A673 (cell line): ENCODE measurements around the gene TBXAS1. TPM values are rescaled to one million over a fixed set of nuclear protein-coding genes. Genes with fewer than 3 reads are reported as not detected.

ENCODE experiments used
- BruUV-seq: library from RNA; stranded (reverse); fragments of 400-500 nt; replicated peaks from 2 replicates; lab custom pipeline; 2021; lab: Mats Ljungman, UMichigan
- CTCF ChIA-PET: fragments of 300-600 bp; sonication (Branson Sonifier 250); formaldehyde crosslinking; loops from one replicate; lab custom pipeline; 2022; ENCODE audit warnings: antibody characterized with exemption; lab: Charles Lee
- POLR2A ChIA-PET: fragments of 300-600 bp; sonication (Branson Sonifier 250); formaldehyde crosslinking; loops from one replicate; lab custom pipeline; 2022; ENCODE audit warnings: antibody characterized with exemption; ENCODE audit not compliant: low non-redundant PET; lab: Charles Lee
- DNase-seq: peaks from one replicate; pipeline ENCODE4 v3.0.0-alpha.2; 2015; ENCODE audit warnings: low spot score
- H3K27ac ChIP-seq: fragments of 200-600 bp; sonication (generic); 2 replicates; pipeline ENCODE4 v1.5.1; 2016; ENCODE audit warnings: mixed run types, low read depth, mild to moderate bottlenecking, mixed read lengths, antibody characterized with exemption, low read length; ENCODE audit not compliant: poor library complexity, severe bottlenecking
- H3K27me3 ChIP-seq: fragments of 200-600 bp; sonication (generic); replicated peaks from 2 replicates; pipeline ENCODE4 v1.6.1; 2017; ENCODE audit warnings: mixed run types, low read depth, mild to moderate bottlenecking, mixed read lengths, antibody characterized with exemption, low read length; ENCODE audit not compliant: insufficient read depth, poor library complexity
- H3K36me3 ChIP-seq: fragments of 200-600 bp; sonication (generic); 2 replicates; pipeline ENCODE4 v1.6.1; 2016; ENCODE audit warnings: mixed run types, mild to moderate bottlenecking, mixed read lengths, antibody characterized with exemption, low read length; ENCODE audit not compliant: insufficient read depth, poor library complexity, severe bottlenecking
- H3K4me1 ChIP-seq: fragments of 200-600 bp; sonication (generic); 2 replicates; pipeline ENCODE4 v1.6.1; 2017; ENCODE audit warnings: mixed run types, mild to moderate bottlenecking, mixed read lengths, antibody characterized with exemption, low read length; ENCODE audit not compliant: insufficient read depth, poor library complexity, severe bottlenecking
- H3K4me3 ChIP-seq: fragments of 200-600 bp; sonication (generic); 2 replicates; pipeline ENCODE4 v1.5.1; 2016; ENCODE audit warnings: low read depth, mixed run types, mild to moderate bottlenecking, mixed read lengths, low read length; ENCODE audit not compliant: poor library complexity, severe bottlenecking
- H3K9me3 ChIP-seq: fragments of 200-600 bp; sonication (generic); 2 replicates; pipeline ENCODE4 v1.6.1; 2016; ENCODE audit warnings: mixed run types, low read depth, mild to moderate bottlenecking, mixed read lengths, antibody characterized with exemption, low read length; ENCODE audit not compliant: poor library complexity, severe bottlenecking
- EZH2 ChIP-seq: fragments of 200-600 bp; sonication (generic); IDR thresholded peaks from 2 replicates; pipeline ENCODE4 v1.6.1; 2017; ENCODE audit warnings: borderline replicate concordance, low read depth, mild to moderate bottlenecking, mixed read lengths, antibody characterized with exemption, low read length; ENCODE audit not compliant: poor library complexity, severe bottlenecking
- intact Hi-C: fragments of 100-400 bp; cut with micrococcal nuclease; formaldehyde crosslinking; loops from one replicate; pipeline ENCODE4 v1.10.0; 2022; ENCODE audit not compliant: unreplicated experiment
- total RNA-seq: library from RNA; stranded (reverse); gene quantifications from 2 replicates; pipeline ENCODE4 v1.2.3, GENCODE V29; 2021
- TF ChIP-seq, protein P1 (sequence below): fragments of 300-800, 200-600 bp; sonication (generic); conservative IDR thresholded peaks from 2 replicates; pipeline ENCODE4 v1.5.1; 2017; ENCODE audit warnings: low read depth, mild to moderate bottlenecking, antibody characterized with exemption, low read length, moderate library complexity, mixed read lengths

Gene TBXAS1
- total RNA-seq, 1 experiment from 2014 or later = 2.5 TPM

DNA sequence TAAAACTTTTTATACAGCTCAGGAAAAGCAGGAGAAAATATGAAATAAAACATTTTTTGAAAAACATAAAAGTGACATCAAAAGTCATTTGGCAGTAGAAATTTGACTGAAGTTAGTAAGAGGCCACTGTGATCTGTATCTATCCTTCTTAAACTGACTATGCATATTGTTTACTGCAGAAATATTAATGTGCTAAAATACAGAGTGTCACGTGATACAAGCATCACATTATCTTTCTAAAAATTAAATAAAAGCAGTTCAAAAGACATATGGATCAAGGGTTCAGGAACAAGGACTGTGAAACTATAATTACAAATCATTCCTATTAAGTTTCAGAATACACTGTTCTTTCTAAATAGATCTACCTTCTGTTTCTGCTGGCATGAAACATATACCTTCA lies 200.0 kb downstream of the TBXAS1 start:
- CTCF ChIA-PET = no interaction called here
- Histone ChIP-seq H3K36me3 (no peaks in the 10 kb centered on the region), H3K27ac (no peak overlapping the region), H3K27me3 (no peaks in the 10 kb centered on the region), H3K4me3 (no peak overlapping the region), H3K9me3 (no peaks in the 10 kb centered on the region), H3K4me1 (no peaks in the 10 kb centered on the region)
- intact Hi-C loops = no loop called here
- TF ChIP-seq, protein P1, sequence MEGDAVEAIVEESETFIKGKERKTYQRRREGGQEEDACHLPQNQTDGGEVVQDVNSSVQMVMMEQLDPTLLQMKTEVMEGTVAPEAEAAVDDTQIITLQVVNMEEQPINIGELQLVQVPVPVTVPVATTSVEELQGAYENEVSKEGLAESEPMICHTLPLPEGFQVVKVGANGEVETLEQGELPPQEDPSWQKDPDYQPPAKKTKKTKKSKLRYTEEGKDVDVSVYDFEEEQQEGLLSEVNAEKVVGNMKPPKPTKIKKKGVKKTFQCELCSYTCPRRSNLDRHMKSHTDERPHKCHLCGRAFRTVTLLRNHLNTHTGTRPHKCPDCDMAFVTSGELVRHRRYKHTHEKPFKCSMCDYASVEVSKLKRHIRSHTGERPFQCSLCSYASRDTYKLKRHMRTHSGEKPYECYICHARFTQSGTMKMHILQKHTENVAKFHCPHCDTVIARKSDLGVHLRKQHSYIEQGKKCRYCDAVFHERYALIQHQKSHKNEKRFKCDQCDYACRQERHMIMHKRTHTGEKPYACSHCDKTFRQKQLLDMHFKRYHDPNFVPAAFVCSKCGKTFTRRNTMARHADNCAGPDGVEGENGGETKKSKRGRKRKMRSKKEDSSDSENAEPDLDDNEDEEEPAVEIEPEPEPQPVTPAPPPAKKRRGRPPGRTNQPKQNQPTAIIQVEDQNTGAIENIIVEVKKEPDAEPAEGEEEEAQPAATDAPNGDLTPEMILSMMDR = no peak
- no peak for TF ChIP-seq EZH2
- POLR2A ChIA-PET = no interaction called here
- DNase-seq = no peak
- BruUV-seq = no TSS peak

DNA sequence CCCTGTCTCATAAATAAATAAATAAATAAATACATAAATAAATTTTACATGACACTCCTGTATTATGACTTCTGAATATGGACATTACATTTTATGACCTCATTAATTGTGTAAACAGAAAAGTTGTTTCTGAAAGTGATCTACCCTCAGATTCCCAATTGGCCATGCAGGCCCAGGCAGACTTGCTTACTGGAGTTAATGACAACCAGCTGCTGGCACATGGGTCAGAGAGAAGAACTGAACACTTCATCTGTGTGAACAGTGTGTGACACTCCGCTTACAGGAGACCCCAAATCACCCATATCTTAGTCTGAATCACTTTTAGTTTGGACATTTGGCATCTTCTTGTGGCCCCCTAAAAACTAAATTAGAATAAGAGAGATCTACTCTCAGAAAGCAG lies 202.3 kb downstream of the TBXAS1 start:
- Histone ChIP-seq H3K36me3 (no peaks in the 10 kb centered on the region), H3K9me3 (no peaks in the 10 kb centered on the region), H3K4me1 (no peaks in the 10 kb centered on the region), H3K27me3 (no peaks in the 10 kb centered on the region), H3K27ac (no peak overlapping the region), H3K4me3 (no peak overlapping the region)
- BruUV-seq = no TSS peak
- ChIA-PET POLR2A (no interaction called here), CTCF (no interaction called here)
- TF ChIP-seq, protein P1 = no peak
- TF ChIP-seq EZH2 = no peak
- DNase-seq = no peak
- intact Hi-C loops = no loop called here

DNA sequence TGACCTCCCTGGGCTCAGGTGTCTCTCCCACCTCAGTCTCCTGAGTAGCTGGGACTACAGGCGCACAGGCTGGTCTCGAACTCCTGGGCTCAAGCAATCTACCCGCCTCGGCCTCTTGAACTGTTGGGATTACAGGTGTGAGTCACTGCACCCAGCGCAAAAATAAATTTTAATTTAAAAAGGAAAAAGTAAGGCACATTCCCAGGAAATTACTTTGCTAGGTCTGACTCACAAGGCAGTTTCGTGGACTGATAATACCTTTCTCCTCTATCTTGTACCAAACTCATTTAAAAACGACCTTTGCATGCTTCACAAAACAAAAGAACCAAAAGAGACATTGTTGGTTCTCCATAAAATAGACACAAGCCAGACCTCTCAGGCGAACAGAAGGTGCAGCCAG lies 204.0 kb downstream of the TBXAS1 start:
- ChIA-PET CTCF (no interaction called here), POLR2A (no interaction called here)
- Histone ChIP-seq H3K4me3 (no peak overlapping the region), H3K27me3 (no peaks in the 10 kb centered on the region), H3K4me1 (no peaks in the 10 kb centered on the region), H3K9me3 (no peaks in the 10 kb centered on the region), H3K36me3 (no peaks in the 10 kb centered on the region), H3K27ac (no peak overlapping the region)
- intact Hi-C loops = no loop called here
- BruUV-seq = no TSS peak
- DNase-seq = no peak
- TF ChIP-seq, protein P1 = no peak
- TF ChIP-seq EZH2 = no peak
